HG03460 (cell line): Measurements from ENCODE around the gene TNFAIP2.
A peak's percentile ranks its signal among the peaks of the same experiment; 100 is the strongest.

Experiments
- ATAC-seq: cut with Tn5 transposase; IDR thresholded peaks from one replicate; pipeline ENCODE4 v1.9.1; 2021; ENCODE audit not compliant: unreplicated experiment

TNFAIP2 gene

DNA sequence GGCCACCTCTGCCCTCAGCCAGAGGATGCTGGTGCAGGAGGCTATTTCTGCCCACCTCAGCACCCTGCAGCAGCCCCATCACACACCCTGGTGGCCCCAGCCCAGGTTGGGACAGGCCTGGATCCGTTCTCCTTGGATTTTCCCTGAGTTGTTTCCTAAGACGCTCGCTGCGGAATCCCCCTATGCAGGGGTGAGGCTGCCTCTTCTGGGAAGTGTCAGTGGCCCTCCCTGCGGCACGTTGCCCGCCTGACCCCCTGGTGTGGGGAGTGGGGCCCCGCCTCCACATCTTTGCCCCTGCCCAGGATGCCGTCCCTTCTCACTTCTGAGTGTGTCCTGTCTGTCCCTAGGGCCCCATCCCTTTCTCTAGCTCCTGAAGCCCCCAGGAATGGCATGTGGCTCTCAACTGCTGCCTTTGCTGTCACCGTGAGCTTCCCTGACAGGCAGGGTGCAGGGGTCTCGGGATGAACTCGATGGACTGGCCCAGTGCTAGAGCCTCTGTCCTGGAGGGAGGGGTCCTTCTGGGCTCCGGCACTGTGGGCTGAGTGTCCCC, 29.3 kb upstream of the TNFAIP2 start:
- ATAC-seq: no peak

DNA sequence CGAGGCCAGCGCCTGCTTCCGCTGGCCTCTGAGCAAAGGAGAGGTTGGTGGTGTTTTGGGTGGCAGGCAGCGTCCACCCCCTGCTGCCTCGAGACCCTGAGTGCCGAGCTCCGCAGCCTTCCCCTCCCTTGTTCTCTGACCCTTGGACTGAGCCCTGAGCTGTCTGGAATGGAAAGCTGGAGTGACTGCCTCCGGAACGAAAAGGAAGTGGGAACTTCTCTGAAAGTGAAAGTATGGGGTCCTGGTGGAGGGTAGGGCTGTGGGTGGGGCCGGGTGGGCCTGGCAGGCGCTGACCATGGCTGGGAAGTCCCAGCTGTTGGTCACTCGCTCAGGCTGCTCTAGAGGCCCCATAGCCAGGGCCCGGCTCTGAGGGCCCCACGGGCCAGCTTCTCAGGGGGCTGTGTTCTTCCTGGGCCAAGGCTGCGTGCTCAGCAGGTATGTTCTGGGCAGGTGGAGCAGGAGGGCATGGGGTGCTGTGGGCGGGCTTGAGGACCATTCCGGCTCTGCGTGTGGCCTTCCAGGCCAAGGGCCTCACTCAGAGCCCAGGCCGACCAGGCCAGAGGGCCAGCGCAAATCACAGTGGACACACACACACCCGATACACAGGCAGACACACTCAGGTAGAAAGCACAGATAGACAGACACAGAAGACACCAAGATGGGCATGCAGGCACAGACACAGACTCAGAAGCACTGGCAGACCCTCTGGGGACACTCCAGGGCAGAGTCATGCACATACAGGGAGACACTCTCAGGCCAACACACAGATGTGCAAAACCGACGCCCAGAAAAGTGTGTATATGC, 28.7 kb upstream of the TNFAIP2 start, which contains the start of gene EXOC3L4:
TSS of gene EXOC3L4 (plus strand) at position 320 of the 804 bp plus-strand sequence. CDS start 5,495 bp downstream, outside the sequence.
- ATAC-seq: no peak

DNA sequence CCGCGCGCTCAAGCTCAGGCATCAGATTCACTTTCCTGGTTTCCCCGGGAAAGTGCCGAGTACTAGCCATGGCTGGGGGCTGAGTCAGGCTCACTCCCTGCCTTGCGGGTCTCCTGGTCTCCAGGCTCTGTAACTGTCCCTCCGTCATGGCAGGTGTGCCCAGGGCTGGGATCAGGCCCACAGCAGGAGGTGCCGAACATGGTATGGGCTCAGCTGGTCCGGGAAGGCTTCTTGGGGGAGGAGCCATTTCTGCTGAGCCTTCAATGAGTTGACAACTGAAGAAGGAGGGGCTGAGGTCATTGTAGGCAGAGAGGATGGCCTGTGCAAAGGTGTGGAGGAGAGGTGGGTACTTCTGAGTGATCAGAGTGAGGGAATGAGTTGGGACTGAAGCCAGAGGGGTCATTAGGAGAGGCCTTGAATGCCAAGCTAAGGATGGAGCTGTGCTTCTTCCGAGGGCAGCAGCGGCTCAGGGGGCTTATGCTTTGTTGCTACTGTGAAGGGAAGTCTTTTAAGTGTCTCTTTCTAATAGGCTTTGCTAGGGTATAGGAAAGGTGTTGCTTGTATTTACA, 28.0 kb upstream of the TNFAIP2 start:
- ATAC-seq: no peak

- ATAC-seq: no peak
Observed at GRCh38 chr14:103096387-103096786, 26.9 kb upstream of the TNFAIP2 start.

GRCh38 chr14:103097244-103097993, 25.8 kb upstream of the TNFAIP2 start:
- no peak for ATAC-seq

DNA sequence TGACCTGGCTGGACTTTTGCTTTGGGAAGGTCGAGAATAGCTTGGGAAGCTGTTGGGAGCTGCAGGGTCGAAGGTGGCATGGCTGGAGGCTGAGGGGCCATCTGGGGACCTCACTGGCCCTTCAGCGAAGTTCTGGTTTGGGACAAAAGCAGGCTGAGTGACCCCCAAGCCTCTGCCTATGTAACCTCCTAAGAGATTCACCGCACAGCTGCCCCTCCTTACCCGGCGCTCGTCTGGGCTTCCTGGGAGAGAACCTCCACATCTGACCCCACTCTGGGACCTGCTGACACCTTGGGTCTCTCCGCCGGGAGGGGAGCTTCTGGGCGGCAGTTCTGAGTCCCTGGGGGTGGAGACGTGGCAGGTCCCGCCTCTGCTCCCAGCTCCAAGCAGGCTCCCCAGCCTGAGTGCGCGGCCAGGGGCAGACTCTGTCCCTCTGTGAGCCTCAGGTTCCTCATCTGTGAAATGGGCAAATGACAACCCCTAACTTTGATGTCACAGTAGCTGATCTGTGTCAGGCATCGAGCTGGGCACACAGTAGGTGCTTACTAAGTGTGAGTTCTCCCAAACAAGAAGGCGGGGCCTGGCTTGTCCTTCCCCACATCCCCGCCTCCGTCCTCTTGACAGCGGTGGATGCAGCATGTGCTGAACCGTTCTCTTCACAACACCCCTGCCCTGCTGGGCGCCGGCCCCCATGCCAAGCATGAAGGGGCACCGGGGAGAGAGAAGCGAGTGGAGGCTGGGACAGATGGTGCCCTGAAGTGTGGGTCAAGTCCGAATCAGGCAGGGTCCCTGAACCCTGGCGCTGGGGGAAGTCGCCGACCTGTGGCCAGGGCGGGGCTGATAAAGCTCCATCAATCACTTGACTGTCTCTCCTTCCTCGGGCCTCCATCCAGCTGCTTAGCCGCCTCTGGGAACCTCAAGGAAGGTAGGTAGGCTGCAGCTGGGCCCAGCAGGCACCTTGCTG, 25.0 kb upstream of the TNFAIP2 start:
- no peak for ATAC-seq

GRCh38 chr14:103099081-103099732, 24.1 kb upstream of the TNFAIP2 start:
- no peak for ATAC-seq

- no peak for ATAC-seq
Observed at GRCh38 chr14:103099733-103100280, 23.5 kb upstream of the TNFAIP2 start.

DNA sequence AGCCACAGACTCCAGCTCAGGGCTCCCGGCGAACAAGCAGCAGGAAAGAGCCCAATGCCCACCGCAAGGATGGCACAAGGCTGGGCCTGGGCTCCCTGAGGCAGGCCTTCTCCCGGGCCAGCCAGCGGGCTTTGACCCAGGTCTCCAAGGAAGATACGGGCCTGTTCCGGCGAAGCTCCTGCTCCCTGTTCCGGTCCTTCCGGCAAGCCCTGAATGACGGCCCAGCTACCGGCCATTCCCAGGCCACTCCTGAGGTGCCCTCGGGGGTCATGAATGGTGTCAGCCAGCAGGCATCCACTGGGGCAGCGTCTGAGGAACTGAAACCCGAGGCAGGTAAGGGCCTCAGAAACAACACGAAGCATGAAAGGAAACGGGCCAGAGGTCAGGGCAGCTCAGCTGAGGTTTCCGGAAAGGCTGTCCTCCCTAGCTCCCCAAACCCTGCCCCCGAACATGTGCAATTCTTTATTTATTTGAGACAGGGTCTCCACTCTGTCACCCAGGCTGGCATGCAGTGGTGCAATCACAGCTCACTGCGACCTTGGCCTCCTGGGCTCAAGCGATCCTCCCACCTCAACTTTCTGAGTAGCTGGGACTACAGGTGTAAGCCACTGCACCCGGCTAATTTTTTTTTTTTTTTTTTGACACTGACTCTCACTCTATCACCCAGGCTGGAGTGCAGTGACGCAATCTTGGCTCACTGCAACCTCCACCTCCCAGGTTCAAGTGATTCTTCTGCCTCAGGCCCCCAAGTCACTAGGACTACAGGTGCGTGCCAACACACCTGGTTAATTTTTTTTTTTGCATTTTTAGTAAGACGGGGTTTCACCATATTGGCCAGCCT, 22.8 kb upstream of the TNFAIP2 start:
- ATAC-seq: no peak

DNA sequence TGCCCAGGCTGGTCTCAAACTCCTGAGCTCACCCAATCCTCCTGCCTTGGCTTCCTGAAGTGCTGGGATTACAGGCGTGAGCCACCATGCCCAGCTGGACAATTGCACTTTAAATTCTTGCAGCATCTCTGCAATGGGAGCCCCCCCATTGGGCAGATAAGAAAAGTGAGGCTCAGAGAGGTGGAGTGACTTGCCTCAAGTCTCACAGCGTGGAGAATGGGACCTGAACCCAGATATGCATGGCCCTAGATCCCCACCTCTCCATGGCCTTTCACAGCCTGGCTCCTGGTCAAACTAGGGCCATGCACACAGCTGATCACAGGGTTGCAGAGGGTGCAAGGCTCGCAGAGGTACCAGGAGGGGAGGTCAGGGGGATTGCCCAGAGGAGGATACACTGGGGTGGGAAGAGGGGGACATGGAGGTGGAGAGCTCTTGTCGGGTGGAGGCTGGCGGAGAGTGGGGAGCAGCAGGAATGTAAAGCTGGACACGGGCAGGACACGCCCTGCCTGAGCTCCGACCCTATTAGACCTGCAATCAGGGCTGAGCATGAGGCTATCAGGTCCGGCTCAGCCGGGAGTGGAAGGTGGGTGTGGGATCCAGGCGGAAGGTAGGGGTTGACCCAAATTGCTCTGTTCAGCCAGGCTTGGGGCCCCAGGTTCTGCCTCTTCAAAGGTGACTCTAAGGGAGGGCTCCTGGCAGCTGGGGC, 21.9 kb upstream of the TNFAIP2 start:
- ATAC-seq: no peak

GRCh38 chr14:103101963-103102688, 21.1 kb upstream of the TNFAIP2 start:
- no peak for ATAC-seq

- ATAC-seq: no peak
Observed at GRCh38 chr14:103102689-103103260, 20.5 kb upstream of the TNFAIP2 start.

- ATAC-seq: no peak
Observed at GRCh38 chr14:103103461-103104388, 19.5 kb upstream of the TNFAIP2 start.

DNA sequence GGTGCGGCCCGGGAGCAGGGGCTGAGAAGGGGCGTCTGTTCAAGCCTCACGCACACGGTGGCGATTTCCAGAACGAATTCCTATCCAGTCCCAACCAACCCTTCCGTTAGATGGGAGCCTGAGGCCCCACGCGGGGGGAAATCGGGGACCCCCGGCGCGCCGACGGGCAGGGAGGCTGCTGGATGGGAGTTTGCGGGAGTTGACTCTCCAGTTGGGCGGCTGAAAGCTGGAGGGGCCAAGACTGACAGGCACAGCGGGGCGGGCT, 18.9 kb upstream of the TNFAIP2 start:
- ATAC-seq: no peak

DNA sequence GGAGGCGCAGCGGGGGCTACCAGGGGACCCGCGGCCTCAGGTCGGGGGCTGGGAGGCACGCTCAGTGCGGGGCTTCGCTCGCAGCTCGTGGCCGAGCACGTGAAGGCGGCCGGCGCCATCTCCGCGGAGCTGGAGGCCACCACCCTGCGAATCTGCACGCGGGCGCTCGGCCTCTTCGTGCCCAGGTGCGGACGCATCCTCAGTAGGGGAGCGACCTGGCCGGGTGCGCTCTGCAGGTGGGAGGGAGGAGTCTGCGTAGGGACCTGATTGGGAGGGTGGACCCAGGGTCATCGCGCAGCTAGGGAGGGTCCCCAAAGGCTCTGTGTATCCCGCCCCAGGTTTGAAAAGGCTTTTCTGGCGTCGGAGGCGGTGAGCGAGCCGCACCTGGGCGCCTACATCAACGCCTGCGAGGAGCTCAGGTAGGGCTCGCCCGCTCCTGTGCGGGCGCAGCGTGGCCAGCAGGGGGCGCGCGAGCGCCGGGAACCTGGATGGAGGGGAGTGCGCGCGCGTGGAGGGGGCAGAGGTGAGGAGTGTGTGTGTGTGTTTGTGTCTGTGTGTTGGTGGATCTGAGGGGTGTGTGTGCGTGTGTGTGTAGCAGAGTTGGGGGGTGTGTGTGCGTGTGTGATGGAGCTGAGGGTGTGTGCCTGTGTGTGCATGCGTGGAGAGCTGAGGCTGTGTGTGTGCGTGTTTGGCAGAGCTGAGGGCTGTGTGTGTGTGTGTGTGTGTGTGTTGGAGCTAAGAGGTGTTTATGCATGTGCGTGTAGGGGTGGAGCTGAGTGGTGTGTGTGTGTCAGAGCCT, 18.4 kb upstream of the TNFAIP2 start:
- peak; percentile 52 for ATAC-seq
